Stimulated activated CD8-positive, alpha-beta memory T cell treated with anti-CD3 and anti-CD28 coated beads, Interleukin-4, amount 100 ng/mL, for 4 hours (primary cell): ENCODE results near the gene MOV10L1.
"Not testable (repeated sequence)": the region's sequence is repeated elsewhere in the genome, so short reads cannot be mapped to it uniquely, and the experiment has no call there.

Experiments
- DNase-seq, 2 donors: peaks; one replicate each; pipeline ENCODE4 v3.0.0-alpha.2; 2020; ENCODE audit warnings: low read depth in 2 of 2, low spot score in 1 of 2

Gene MOV10L1

DNA sequence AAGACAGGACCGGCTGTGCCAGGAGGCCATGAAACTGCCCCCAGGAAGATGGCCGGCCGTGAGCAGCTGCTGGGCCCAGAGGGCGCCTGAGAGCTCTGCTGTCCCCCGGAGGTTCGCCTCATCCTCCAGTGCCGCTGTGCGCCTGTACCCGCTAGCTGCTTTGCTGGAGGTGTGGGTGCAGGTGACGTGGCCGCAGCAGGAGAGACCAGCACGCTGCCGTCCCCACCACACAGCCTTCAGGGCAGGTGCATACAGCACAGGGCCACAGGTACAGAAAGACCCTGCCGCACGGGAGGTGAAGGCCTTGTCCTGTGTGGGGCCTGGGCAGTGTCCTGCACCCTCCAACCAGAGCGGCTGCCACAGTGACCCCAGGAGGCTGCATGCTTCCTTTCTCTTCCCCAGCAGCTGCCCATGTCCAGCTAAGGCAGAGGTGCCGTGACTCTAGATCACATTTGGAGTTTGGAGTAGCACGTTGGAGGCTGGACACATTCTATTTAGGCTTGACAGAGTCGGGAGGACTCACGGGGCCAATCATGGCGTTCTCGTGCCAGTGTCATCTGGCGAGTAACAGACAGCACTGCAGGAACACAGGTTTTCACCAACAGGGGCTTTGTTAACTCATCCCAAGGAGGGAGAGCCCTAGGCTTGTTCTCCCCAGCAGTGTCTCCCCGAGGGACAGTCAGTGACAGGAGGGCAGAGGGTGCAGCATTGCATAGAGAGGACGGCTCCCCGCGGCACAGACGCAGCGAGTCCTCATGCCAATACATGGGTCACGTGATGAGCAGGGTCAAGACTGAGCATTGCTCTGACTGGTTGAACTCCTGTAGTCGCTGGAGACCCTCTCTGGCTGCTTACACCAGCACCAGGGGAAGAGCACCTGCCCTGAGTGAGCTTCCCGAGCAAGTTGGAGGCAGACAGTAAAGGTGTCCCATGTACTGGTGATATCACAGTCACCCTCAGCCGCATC, 62.0 kb downstream of the MOV10L1 start:
- no peak for DNase-seq

DNA sequence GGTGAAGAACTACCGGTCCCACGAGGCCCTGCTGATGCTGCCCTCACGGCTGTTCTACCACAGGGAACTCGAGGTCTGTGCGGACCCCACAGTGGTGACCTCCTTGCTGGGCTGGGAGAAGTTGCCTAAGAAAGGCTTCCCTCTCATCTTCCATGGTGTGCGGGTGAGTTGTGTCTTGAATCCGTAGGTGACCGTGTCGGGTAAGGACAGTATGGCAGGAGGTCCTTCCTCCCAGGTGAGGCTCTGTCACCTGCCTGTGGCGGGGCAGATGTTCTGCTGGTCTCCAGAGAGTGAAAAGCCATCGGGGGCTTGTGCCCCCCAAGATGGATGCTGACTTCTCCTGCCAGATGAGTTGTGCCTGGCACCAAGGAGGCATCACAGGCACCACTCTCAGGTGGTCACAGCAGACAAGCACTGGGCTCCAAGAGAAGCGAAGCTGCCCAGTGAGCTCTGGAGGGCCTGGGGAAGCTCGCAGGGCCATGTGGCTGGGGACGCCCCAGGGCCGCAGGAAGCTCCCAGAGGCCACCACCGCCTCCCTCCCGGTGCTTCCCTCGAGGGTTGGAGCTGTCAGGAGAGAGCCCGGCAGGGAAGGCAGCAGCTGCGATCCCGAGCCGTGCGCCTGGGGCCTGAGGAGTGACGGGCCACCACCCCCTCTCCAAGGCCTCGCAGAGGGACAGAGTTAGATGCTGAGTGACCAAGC, 63.4 kb downstream of the MOV10L1 start:
- no peak for DNase-seq

DNA sequence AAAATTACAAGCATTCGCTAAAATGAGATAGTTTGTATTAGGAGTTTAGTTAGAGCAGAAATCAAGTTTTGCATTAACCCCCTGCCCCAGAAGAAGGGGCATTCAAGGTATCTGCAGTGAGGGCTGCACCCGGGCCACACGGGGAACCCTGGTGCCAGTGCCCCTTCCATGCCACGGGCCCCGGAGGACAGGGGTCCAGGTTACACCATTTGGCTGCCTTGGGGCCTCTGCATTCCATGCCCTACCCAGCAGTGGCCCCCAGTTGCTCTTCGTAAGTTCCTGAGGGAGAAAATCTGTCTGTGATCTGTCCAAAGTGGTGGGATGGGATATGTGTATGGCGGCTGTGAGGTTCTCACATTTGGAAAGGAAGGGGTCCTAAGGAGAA, 63.9 kb downstream of the MOV10L1 start:
- no peak for DNase-seq

DNA sequence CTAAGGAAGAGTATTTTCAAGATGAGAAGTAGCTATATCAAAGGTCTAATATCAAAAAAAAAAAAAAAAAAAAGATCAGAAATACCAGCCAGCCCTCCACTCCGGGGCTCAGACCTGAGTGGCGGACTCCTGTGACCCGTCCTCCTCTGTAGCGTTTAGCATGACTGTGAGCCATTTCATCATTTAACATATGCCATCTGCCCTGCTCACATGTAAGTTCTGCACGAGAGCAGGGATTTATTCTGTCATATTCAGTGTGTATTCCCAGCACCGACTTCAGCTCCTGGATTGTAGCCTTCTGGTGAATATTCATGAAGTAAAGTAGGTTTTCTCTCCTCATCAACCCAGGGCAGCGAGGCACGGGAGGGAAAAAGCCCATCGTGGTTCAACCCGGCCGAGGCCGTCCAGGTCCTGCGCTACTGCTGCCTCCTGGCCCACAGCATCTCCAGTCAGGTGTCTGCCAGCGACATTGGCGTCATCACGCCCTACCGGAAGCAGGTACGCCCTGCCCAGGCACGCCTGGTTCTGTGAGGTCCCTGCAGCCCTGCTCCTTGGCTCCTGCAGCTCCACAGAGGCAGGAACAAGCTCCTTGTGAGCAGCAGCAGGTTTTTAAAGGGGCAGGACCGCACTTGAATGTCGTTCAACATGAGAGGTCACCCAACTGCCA, 68.0 kb downstream of the MOV10L1 start:
- no peak for DNase-seq

DNA sequence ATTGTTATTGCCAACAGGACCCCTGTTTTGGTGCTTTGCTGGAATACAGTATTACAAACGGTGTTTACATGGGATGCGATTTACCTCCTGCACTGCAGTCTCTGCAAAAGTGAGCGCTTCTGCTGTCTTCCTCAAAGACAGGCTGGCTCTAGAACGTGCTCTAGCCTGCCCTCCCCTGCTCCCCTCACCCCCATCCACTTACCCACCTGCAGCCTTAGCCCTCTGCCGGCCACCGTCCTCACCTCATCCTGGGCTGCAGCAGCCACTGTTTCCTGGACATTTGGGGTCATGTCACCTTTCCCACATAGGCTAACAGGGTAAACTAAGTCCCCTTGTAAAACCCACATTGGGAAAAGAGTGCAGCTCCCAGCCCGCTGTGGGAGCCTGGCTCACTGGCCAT, 71.1 kb downstream of the MOV10L1 start:
- DNase-seq = no peak

DNA sequence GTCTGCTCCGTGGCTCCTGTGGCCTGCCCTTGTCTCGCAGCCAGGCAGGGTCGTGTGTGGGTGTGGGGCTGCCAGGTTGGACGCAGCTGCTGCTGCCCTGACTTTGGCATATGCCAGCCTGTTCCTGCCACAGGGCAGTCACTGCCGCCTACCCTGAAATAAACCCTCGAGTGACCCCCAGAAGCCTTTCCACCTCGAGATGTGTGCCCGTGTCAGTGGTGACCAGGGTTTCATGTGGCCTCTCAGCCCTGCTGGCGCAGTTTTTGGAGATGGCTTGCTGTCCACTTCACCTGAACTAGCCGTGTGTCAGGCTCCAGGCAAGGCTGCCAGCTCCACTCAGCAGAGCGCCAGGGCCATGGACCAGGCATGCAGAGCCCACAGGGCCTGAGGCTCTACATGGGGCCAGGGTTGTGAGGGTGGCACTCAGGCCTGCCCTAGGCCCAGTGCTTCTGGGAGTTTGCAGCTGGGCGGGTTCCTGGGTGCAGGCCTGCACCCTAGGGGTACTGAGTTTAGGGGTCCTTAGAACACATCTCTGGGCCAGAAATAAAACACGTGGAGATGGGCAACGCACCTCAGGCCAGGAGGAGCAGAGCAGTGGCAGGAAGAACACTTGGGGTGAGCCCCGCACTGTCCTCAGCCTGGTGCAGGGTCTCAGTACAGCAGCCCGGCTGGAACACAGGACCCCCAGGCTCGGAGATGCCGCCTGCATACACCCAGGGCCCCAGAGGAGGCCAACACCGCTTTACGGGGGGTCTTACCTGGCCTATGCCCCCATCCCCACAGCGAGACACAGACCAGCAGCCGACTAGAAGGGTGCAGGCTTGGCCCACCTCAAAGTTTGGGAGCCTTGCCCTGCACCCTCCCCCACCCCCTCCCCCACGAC, 71.9 kb downstream of the MOV10L1 start:
- no peak for DNase-seq

DNA sequence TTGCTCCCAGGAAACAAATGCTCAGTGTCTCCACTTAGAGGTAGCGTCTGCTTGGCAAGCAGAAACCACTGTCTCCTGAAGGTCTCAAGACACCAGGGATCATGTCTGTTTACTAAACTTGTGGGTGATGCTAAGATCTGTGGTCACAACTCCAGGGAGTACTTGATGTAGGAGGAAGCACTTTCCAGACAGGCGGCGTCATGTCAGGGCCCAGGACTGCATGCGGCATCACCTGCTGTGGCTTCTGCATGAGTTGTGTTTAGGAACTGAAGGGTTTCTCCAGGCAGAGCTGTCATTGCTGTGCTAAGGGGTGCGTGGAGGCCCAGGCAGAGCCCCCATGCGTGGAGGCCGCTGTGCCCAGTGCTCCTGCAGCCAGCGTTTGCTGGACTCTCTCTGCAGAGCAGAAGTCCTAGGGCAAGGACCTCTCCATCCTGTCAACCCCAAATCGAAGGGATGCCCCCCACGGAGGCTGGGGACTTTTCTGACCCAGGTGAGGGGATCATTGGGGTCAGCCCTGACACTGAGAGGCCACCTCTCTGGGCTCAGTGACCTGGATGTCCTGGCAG, 72.7 kb downstream of the MOV10L1 start:
- DNase-seq = no peak

DNA sequence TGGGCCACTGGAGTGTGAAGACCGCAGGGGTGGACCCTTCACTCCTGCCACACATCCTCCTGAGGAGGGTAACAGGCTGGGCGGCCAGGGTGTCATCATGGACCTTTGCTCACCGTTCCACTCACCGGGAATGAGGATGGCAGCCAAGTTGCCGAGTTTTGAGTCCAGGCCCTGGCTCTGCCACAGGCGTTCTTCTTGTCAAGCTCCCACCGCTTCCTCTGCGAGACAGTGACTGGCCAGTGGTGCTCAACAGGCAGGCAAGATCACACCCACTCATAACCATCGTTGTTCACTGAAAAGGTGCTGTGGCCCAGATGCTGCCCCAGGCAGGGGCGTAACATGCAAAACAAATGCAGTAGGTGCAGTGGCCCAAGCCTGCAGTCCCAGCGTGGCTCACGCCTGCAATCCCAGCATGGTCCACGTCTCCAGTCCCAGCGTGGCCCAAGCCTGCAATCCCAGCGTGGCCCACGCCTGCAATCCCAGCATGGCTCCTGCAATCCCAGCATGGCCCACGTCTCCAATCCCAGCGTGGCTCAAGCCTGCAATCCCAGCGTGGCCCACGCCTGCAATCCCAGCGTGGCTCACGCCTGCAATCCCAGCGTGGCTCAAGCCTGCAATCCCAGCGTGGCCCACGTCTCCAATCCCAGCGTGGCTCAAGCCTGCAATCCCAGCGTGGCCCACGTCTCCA, 75.8 kb downstream of the MOV10L1 start:
- no peak for DNase-seq

DNA sequence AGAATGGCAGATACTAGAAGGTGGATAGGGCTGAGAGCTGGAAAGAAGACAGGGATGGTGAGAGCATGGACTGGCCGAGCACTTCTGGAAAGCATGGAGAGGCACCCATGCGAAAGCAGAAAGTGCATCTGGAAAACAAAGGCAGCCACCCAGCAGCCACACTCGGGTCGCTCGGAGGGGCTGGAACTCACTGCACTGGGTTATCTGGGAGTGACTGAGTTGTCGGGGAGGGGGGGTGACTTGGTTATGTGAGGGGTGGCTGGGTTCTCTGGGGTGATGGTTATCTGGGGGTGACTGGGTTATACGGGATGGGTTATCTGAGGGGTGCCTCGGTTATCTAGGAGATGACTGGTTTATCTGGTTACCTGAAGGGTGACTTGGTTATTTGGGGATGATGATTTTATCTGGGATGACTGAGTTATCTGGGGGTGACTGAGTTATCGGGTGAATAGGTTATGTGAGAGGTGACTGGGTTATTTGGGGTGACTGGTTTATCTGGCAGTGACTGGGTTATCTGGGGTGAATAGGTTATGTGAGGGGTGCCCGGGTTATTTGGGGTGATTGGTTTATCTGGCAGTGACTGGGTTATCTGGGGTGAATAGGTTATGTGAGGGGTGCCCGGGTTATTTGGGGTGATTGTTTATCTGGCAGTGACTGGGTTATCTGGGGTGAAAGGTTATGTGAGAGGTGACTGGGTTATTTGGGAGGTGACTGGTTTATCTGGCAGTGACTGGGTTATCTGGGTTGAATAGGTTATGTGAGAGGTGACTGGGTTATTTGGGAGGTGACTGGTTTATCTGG, 78.1 kb downstream of the MOV10L1 start:
- no peak for DNase-seq

DNA sequence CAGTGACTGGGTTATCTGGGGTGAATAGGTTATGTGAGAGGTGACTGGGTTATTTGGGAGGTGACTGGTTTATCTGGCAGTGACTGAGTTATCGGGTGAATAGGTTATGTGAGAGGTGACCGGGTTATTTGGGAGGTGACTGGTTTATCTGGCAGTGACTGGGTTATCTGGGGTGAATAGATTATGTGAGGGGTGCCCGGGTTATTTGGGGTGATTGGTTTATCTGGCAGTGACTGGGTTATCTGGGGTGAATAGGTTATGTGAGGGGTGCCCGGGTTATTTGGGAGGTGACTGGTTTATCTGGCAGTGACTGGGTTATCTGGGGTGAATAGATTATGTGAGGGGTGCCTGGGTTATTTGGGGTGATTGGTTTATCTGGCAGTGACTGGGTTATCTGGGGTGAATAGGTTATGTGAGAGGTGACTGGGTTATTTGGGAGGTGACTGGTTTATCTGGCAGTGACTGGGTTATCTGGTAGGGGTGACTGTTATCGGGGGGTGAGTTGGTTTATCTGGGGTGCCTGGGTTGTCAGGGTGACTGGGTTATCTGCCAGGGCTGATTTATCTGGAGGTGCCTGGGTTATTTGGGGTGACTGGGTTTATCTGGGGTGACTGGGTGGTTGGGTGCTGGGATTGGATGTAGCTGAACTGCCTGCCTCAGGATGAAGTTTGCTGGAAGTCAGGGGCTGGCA, 78.8 kb downstream of the MOV10L1 start:
- not testable (repeated sequence) for DNase-seq

DNA sequence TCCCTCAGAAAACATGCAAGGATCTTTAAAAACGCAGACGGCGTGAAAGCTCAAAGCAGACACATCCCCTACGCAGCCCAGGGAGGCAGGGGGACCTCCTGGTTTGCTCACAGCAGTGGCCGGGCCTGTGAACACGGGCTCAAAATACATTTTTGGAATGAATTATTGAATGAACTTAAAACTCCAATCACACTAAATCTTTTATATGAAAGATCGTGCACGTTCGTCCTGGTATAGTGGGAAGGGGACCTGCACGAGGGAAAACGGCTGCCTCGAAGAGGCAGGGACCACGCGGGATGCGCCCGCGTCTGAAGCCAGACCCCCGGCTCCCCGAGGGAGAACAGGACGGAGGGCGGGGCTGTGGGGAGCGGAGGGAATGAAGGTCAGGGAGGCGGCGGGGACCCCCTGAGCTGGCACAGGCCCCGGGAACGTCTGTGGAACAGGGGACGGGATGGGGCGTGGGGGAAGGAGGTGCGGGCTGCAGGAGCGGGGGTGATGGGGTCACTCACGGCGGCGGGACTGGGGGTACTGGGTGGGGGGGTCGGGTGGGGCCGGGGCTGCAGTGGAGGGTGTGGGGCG, 79.5 kb downstream of the MOV10L1 start:
- DNase-seq = no peak

DNA sequence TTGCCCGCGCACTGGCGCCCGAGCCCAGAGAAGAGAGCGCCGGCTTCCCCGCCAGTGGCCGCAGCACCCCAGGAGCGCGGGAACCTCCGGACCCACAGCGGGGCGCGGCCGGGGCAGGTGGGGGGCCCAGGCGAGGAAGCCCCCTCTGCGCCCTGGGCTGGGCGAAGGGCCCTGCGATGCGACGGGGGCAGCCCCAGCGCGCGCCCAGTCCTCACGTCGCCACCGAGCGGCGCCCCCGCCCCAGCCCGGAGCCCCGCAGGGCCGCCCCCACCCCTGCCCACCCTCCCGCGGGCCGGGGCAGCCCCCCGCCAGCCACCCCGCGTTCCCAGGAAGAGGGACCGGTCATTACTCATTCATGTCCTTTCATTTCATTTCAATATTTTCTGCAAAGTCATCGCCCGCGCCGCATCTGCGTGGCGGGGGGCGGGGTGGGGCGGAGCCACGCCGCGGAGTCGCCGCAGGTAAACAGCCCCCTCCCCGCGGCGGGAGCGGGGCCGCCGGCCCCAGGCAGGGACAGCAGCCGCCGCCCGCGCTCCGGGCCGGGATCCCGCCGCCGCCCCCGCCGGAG, 80.1 kb downstream of the MOV10L1 start:
- peak in 1 of 2 donors; percentile 32 for DNase-seq

DNA sequence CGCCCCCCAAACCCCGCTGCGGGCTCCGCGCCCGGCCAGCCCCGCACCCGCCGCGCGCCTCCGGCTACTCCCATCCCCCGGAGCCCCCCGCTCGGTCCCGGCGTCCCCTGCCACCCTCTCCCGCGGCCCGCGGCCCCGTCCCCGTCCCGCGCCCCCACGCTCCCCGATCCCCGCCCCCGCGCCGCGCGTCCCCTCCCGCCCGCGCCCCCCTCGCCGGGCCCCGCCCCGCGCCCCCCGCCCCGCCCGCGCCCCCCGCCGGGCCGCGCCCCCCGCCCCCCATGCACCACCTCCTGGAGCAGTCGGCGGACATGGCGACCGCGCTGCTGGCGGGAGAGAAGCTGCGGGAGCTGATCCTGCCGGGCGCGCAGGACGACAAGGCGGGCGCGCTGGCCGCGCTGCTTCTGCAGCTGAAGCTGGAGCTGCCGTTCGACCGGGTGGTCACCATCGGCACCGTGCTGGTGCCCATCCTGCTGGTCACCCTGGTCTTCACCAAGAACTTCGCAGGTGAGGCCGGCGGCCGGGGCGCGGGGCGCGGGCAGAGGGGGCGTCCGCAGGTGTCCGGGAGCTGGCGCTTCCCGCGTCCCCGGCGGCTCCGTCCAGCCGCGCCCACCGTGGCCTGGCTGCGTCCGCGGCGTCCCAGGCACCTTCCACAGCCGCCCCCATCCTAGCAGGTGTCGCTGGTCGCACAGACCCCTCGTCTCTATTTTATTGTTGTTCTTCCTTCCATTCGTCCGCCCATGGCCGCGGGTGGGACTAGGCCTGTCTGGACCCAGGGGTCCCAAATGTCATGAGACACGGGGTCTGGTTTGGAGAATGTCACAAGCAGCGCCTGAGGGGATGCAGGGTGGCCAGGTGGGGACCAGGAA, 80.9 kb downstream of the MOV10L1 start, which contains the start of gene PANX2:
TSS of gene PANX2 (plus strand) at position 279 of the 866 bp plus-strand sequence. CDS start at position 279, 0 bp downstream.
- DNase-seq = no peak

DNA sequence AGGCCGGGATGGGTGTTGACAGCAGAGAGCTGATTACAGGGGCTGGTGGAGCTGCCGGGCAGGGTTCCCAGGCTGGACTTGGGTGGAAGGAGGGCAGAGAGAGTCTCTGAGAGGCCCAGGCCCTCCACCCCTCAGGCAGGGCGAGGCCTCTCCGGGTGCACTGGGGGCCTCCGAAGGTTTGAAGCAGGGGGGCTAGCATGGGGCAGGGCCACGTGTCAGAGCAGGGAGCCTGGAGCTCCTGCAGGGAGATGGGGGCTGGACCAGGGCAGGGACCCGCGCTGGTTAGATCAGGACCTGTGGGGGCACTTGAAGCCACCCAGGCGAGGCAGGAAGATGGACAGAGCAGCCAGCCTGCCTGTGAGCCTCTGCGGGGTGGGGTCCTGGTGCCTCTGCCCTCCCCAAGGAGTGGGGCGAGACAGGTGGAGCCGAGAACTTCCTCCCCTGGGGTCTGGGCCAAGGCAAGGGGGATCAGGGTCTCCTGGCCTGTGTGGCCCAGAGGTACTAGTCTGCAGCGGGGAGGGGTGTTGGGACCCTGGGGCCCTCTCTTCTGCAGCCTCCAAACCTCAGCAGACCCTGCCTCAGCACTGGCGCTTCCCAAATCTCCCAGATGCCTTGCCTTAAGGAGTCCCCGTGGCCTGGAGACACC, 81.6 kb downstream of the MOV10L1 start:
- DNase-seq = no peak

DNA sequence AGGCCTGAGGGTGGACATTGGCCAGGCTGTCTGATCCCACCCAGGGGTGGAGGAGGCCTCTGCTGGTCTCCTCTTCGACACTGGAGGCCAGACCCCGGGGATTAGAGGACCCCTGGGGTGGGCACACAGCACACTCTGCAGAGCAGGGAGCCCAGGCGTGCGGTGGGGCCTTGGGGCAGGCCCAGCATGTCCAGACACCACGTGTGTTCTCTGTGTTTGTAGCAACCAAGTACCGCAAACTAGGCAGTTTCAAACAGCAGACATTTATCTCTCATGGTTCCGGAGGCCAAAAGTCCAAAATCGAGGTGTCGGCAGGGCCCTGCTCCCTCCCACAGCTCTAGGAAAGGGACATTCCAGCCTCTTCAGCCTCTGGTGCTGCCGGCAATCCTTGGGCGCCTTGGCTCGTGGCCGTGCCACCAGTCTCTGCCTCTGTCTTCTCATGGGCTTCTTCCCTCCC, 82.2 kb downstream of the MOV10L1 start:
- DNase-seq = no peak

DNA sequence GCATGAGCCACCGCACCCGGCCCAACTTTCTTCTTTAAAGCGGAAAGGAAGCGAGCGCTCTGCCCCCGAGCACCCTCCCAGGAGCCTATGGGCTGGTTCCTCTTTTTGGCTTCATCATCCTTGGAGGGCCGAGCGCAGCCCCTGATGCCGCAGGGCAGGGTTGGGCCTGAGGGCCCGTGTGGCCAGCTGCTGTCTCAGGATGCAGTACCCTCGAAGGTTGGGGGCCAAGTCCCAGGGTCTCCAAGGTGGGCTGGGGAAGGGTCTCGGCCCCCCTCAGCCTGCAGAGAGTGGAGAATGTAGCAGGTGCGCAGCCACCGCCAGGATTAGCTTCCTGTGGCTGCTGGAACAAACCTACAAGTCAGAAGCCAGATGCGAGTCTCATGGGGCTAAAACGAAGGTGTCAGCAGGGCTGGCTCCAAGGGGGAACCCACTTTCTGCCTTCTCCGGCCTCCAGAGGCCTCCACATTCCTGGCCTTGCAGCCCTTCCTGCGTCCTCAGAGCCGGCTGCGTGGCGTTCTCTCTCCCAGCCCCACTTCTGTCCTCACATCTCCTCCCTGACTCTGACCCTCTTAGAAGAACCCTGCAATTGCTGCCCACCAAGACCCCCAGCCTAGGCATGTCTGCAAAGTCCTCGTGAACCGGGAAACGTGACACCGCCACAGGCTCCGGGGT, 83.6 kb downstream of the MOV10L1 start:
- no peak for DNase-seq
